Measurements from ENCODE around the gene TBC1D9B.

Gene TBC1D9B

GRCh38 chr5:179862296-179862695 is 45.4 kb downstream of the TBC1D9B start:
- WGBS (ENCODE audit: insufficient coverage, insufficient read length), result no CpG with 5 or more reads among the region's 2 CpGs
- no peak for DNase-seq (ENCODE audit: low read depth, low spot score)
- Histone ChIP-seq H3K27me3 (ENCODE audit: control insufficient read depth, insufficient read depth, low read length) (no peaks in the 10 kb centered on the region), H3K4me3 (ENCODE audit: low read length) (no peak overlapping the region), H3K9me3 (ENCODE audit: control insufficient read depth, insufficient read depth, low read length) (no peaks in the 10 kb centered on the region), H3K36me3 (ENCODE audit: control insufficient read depth, insufficient read depth, low read length) (peaks cover 15% of the 10 kb centered on the region), H3K4me1 (ENCODE audit: control insufficient read depth, insufficient read depth, low read length) (no peaks in the 10 kb centered on the region), H3K27ac (ENCODE audit: low read length) (no peak overlapping the region)

GRCh38 chr5:179860301-179860700 is 47.4 kb downstream of the TBC1D9B start:
- Histone ChIP-seq H3K36me3 (ENCODE audit: control insufficient read depth, insufficient read depth, low read length) (peaks cover 15% of the 10 kb centered on the region), H3K9me3 (ENCODE audit: control insufficient read depth, insufficient read depth, low read length) (no peaks in the 10 kb centered on the region), H3K4me3 (ENCODE audit: low read length) (no peak overlapping the region), H3K27me3 (ENCODE audit: control insufficient read depth, insufficient read depth, low read length) (no peaks in the 10 kb centered on the region), H3K27ac (ENCODE audit: low read length) (no peak overlapping the region), H3K4me1 (ENCODE audit: control insufficient read depth, insufficient read depth, low read length) (no peaks in the 10 kb centered on the region)
- WGBS (ENCODE audit: insufficient coverage, insufficient read length), result no CpG with 5 or more reads among the region's 11 CpGs
- DNase-seq (ENCODE audit: low read depth, low spot score), result no peak

GRCh38 chr5:179858586-179859427 is 48.9 kb downstream of the TBC1D9B start, which contains the start of gene MRNIP:
MRNIP (minus strand) TSS chr5:179858817; CDS start chr5:179858796, 21 bp downstream.
- H3K27me3 ChIP-seq (ENCODE audit: control insufficient read depth, insufficient read depth, low read length), result no peaks in the 10 kb centered on the region
- DNase-seq (ENCODE audit: low read depth, low spot score), result peak; percentile 87
- peaks cover 9% of the 10 kb centered on the region for H3K36me3 ChIP-seq (ENCODE audit: control insufficient read depth, insufficient read depth, low read length)
- H3K4me3 ChIP-seq (ENCODE audit: low read length), result peak within 1 kb of the TSS; percentile 73
- H3K4me1 ChIP-seq (ENCODE audit: control insufficient read depth, insufficient read depth, low read length), result no peaks in the 10 kb centered on the region
- no peak within 1 kb of the TSS for H3K27ac ChIP-seq (ENCODE audit: low read length)
- no peaks in the 10 kb centered on the region for H3K9me3 ChIP-seq (ENCODE audit: control insufficient read depth, insufficient read depth, low read length)
- WGBS (ENCODE audit: insufficient coverage, insufficient read length), result no CpG with 5 or more reads among the region's 90 CpGs

- Histone ChIP-seq H3K4me3 (ENCODE audit: low read length) (peak overlapping the region; percentile 73), H3K36me3 (ENCODE audit: control insufficient read depth, insufficient read depth, low read length) (peaks cover 3% of the 10 kb centered on the region; the same call in 1 of the 2 replicates), H3K27me3 (ENCODE audit: control insufficient read depth, insufficient read depth, low read length) (no peaks in the 10 kb centered on the region), H3K9me3 (ENCODE audit: control insufficient read depth, insufficient read depth, low read length) (no peaks in the 10 kb centered on the region), H3K27ac (ENCODE audit: low read length) (no peak overlapping the region), H3K4me1 (ENCODE audit: control insufficient read depth, insufficient read depth, low read length) (no peaks in the 10 kb centered on the region)
- DNase-seq (ENCODE audit: low read depth, low spot score), result no peak
- WGBS (ENCODE audit: insufficient coverage, insufficient read length), result no CpG with 5 or more reads among the region's 32 CpGs
Measured at GRCh38 chr5:179858241-179858585, 49.5 kb downstream of the TBC1D9B start.

- Histone ChIP-seq H3K9me3 (ENCODE audit: control insufficient read depth, insufficient read depth, low read length) (no peaks in the 10 kb centered on the region), H3K4me1 (ENCODE audit: control insufficient read depth, insufficient read depth, low read length) (no peaks in the 10 kb centered on the region), H3K36me3 (ENCODE audit: control insufficient read depth, insufficient read depth, low read length) (peaks cover 24% of the 10 kb centered on the region; the same call in 1 of the 2 replicates), H3K27me3 (ENCODE audit: control insufficient read depth, insufficient read depth, low read length) (no peaks in the 10 kb centered on the region), H3K27ac (ENCODE audit: low read length) (no peak overlapping the region), H3K4me3 (ENCODE audit: low read length) (no peak overlapping the region)
- WGBS (ENCODE audit: insufficient coverage, insufficient read length), result 100% methylated on average over 2 of the region's 8 CpGs
- DNase-seq (ENCODE audit: low read depth, low spot score), result no peak
Measured at GRCh38 chr5:179854356-179854755, 53.3 kb downstream of the TBC1D9B start.

- H3K4me3 ChIP-seq (ENCODE audit: low read length), result no peak overlapping the region
Measured at GRCh38 chr5:179852993-179853547, 54.6 kb downstream of the TBC1D9B start.

GRCh38 chr5:179841621-179842020 is 66.1 kb downstream of the TBC1D9B start:
- Histone ChIP-seq H3K27ac (ENCODE audit: low read length) (no peak overlapping the region), H3K36me3 (ENCODE audit: control insufficient read depth, insufficient read depth, low read length) (peaks cover 15% of the 10 kb centered on the region), H3K4me3 (ENCODE audit: low read length) (no peak overlapping the region), H3K9me3 (ENCODE audit: control insufficient read depth, insufficient read depth, low read length) (no peaks in the 10 kb centered on the region), H3K27me3 (ENCODE audit: control insufficient read depth, insufficient read depth, low read length) (no peaks in the 10 kb centered on the region), H3K4me1 (ENCODE audit: control insufficient read depth, insufficient read depth, low read length) (no peaks in the 10 kb centered on the region)
- DNase-seq (ENCODE audit: low read depth, low spot score), result no peak
- whole genome bisulfite sequencing (ENCODE audit: insufficient coverage, insufficient read length), result no CpG with 5 or more reads among the region's 9 CpGs

More at GRCh38 chr5:179852993-179853547, 54.6 kb downstream of the TBC1D9B start:
- no peaks in the 10 kb centered on the region for H3K27me3 ChIP-seq (ENCODE audit: control insufficient read depth, insufficient read depth, low read length)
- no CpG with 5 or more reads among the region's 8 CpGs for WGBS (ENCODE audit: insufficient coverage, insufficient read length)
- H3K36me3 ChIP-seq (ENCODE audit: control insufficient read depth, insufficient read depth, low read length), result peaks cover 24% of the 10 kb centered on the region; the same call in 1 of the 2 replicates
- H3K9me3 ChIP-seq (ENCODE audit: control insufficient read depth, insufficient read depth, low read length), result no peaks in the 10 kb centered on the region
- H3K27ac ChIP-seq (ENCODE audit: low read length), result no peak overlapping the region
- no peak for DNase-seq (ENCODE audit: low read depth, low spot score)
- no peaks in the 10 kb centered on the region for H3K4me1 ChIP-seq (ENCODE audit: control insufficient read depth, insufficient read depth, low read length)

GRCh38 chr5:179840766-179841165 is 66.9 kb downstream of the TBC1D9B start:
- Histone ChIP-seq H3K27me3 (ENCODE audit: control insufficient read depth, insufficient read depth, low read length) (no peaks in the 10 kb centered on the region), H3K36me3 (ENCODE audit: control insufficient read depth, insufficient read depth, low read length) (peaks cover 21% of the 10 kb centered on the region), H3K4me3 (ENCODE audit: low read length) (no peak overlapping the region), H3K27ac (ENCODE audit: low read length) (no peak overlapping the region), H3K9me3 (ENCODE audit: control insufficient read depth, insufficient read depth, low read length) (no peaks in the 10 kb centered on the region), H3K4me1 (ENCODE audit: control insufficient read depth, insufficient read depth, low read length) (no peaks in the 10 kb centered on the region)
- no peak for DNase-seq (ENCODE audit: low read depth, low spot score)
- WGBS (ENCODE audit: insufficient coverage, insufficient read length), result no CpG with 5 or more reads among the region's 17 CpGs

- H3K9me3 ChIP-seq (ENCODE audit: control insufficient read depth, insufficient read depth, low read length), result no peaks in the 10 kb centered on the region
- H3K36me3 ChIP-seq (ENCODE audit: control insufficient read depth, insufficient read depth, low read length), result peaks cover 19% of the 10 kb centered on the region
- no CpG with 5 or more reads among the region's 11 CpGs for WGBS (ENCODE audit: insufficient coverage, insufficient read length)
- no peak overlapping the region for H3K27ac ChIP-seq (ENCODE audit: low read length)
- H3K4me1 ChIP-seq (ENCODE audit: control insufficient read depth, insufficient read depth, low read length), result no peaks in the 10 kb centered on the region
- DNase-seq (ENCODE audit: low read depth, low spot score), result no peak
- no peak overlapping the region for H3K4me3 ChIP-seq (ENCODE audit: low read length)
- no peaks in the 10 kb centered on the region for H3K27me3 ChIP-seq (ENCODE audit: control insufficient read depth, insufficient read depth, low read length)
Measured at GRCh38 chr5:179840321-179840720, 67.4 kb downstream of the TBC1D9B start.

- no peaks in the 10 kb centered on the region for H3K4me1 ChIP-seq (ENCODE audit: control insufficient read depth, insufficient read depth, low read length)
- no peaks in the 10 kb centered on the region for H3K27me3 ChIP-seq (ENCODE audit: control insufficient read depth, insufficient read depth, low read length)
- H3K4me3 ChIP-seq (ENCODE audit: low read length), result no peak overlapping the region
- H3K27ac ChIP-seq (ENCODE audit: low read length), result no peak overlapping the region
- peaks cover 19% of the 10 kb centered on the region for H3K36me3 ChIP-seq (ENCODE audit: control insufficient read depth, insufficient read depth, low read length)
- no CpG with 5 or more reads among the region's 16 CpGs for WGBS (ENCODE audit: insufficient coverage, insufficient read length)
- no peak for DNase-seq (ENCODE audit: low read depth, low spot score)
- no peaks in the 10 kb centered on the region for H3K9me3 ChIP-seq (ENCODE audit: control insufficient read depth, insufficient read depth, low read length)
Measured at GRCh38 chr5:179839328-179840256, 68.1 kb downstream of the TBC1D9B start.
